DND-41 (cell line): ENCODE results near the gene WDR5.

Experiments
- ATAC-seq: fragments of 200-7000 bp; cut with Tn5 transposase; 3 replicates; pipeline ENCODE4 v1.9.1; 2021; ENCODE audit warnings: low read depth; ENCODE audit not compliant: insufficient read depth
- DNase-seq: peaks from one replicate; pipeline ENCODE4 v3.0.0-alpha.2; 2020
- H2AFZ ChIP-seq: 2 replicates; pipeline ENCODE4 v1.6.0; 2012; ENCODE audit warnings: low read depth, low read length
- H3K27ac ChIP-seq: 2 replicates; pipeline ENCODE4 v1.5.1; 2012; ENCODE audit warnings: low read length, inconsistent platforms
- H3K27me3 ChIP-seq: fragments of 200-600 bp; sonication (generic); 2 replicates; pipeline ENCODE4 v1.6.0; 2012; ENCODE audit warnings: low read length, mild to moderate bottlenecking, inconsistent platforms; ENCODE audit not compliant: insufficient read depth, poor library complexity
- H3K36me3 ChIP-seq: 2 replicates; pipeline ENCODE4 v1.5.1; 2012; ENCODE audit warnings: low read length, inconsistent platforms; ENCODE audit not compliant: insufficient read depth
- H3K4me1 ChIP-seq: 2 replicates; pipeline ENCODE4 v1.5.1; 2012; ENCODE audit warnings: mild to moderate bottlenecking, low read length; ENCODE audit not compliant: insufficient read depth
- H3K4me2 ChIP-seq: 2 replicates; pipeline ENCODE4 v1.6.0; 2012; ENCODE audit warnings: mild to moderate bottlenecking, moderate library complexity, low read length, inconsistent platforms; ENCODE audit not compliant: insufficient read depth
- H3K4me3 ChIP-seq, 2 experiments: fragments of 200-600 bp in 1 of 2; shearing (Covaris generic) in 1 of 2; 2 replicates each; pipeline ENCODE4 v1.5.1; 2012 to 2016; ENCODE audit warnings: inconsistent platforms in 2 of 2, low read length in 2 of 2, mild to moderate bottlenecking in 2 of 2, low read depth in 1 of 2, moderate library complexity in 1 of 2
- H3K79me2 ChIP-seq: 2 replicates; pipeline ENCODE4 v1.6.0; 2012; ENCODE audit warnings: low read length, inconsistent platforms; ENCODE audit not compliant: insufficient read depth
- H3K9ac ChIP-seq: 2 replicates; pipeline ENCODE4 v1.6.0; 2012; ENCODE audit warnings: low read depth, mild to moderate bottlenecking, inconsistent platforms, low read length, moderate library complexity
- H3K9me3 ChIP-seq: 2 replicates; pipeline ENCODE4 v1.5.1; 2012; ENCODE audit warnings: low read length, moderate library complexity, mild to moderate bottlenecking, inconsistent platforms; ENCODE audit not compliant: insufficient read depth, severe bottlenecking
- H4K20me1 ChIP-seq: 2 replicates; pipeline ENCODE4 v1.6.0; 2012; ENCODE audit warnings: low read length; ENCODE audit not compliant: insufficient read depth
- EZH2 ChIP-seq: IDR thresholded peaks from 3 replicates; pipeline ENCODE4 v1.6.1; 2012; ENCODE audit warnings: borderline replicate concordance, low read depth, mild to moderate bottlenecking, moderate library complexity, low read length, inconsistent platforms; ENCODE audit not compliant: severe bottlenecking
- TF ChIP-seq, protein P1 (sequence below): IDR thresholded peaks from 2 replicates; pipeline ENCODE4 v1.5.1; 2012; ENCODE audit warnings: borderline replicate concordance, low read length, moderate library complexity, mild to moderate bottlenecking; ENCODE audit not compliant: poor library complexity, severe bottlenecking; ENCODE audit errors: extremely low read depth

WDR5 gene

DNA sequence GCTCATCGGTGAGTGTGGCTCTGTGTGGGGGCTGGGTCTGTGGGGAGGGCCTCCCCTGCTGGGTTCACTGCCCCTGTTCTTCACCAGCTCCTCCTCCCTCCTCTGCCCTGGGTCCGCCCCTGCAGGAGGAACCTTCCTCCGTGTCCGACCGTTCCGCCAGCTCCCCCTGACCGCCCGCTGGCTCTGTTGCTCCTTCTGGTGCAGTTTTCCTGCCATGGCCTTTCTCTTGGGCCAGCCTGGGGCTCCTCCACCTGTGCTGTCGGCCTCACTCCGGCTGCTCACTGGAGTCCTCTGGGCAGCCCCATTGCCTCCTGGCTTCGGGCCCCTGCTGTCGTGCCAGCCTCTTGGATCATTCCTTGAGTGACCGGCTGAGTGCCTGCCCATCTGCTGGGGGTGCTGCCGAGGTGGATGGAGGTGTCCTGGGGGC is 16.2 kb downstream of the WDR5 start:
- Histone ChIP-seq H3K27ac (no peak overlapping the region), H3K4me1 (no peaks in the 10 kb centered on the region), H3K79me2 (0 out of 2 replicates have a peak, but pooled peaks cover 6% of the 10 kb centered on the region), H3K27me3 (no peaks in the 10 kb centered on the region), H3K9me3 (no peaks in the 10 kb centered on the region), H4K20me1 (peaks cover 28% of the 10 kb centered on the region), H3K36me3 (peaks cover 95% of the 10 kb centered on the region), H2AFZ (no peak overlapping the region), H3K9ac (no peak overlapping the region), H3K4me3 (no peak overlapping the region), H3K4me2 (no peak overlapping the region)
- ATAC-seq, result no peak
- no peak for DNase-seq
- no peak for TF ChIP-seq EZH2
- TF ChIP-seq, protein P1, sequence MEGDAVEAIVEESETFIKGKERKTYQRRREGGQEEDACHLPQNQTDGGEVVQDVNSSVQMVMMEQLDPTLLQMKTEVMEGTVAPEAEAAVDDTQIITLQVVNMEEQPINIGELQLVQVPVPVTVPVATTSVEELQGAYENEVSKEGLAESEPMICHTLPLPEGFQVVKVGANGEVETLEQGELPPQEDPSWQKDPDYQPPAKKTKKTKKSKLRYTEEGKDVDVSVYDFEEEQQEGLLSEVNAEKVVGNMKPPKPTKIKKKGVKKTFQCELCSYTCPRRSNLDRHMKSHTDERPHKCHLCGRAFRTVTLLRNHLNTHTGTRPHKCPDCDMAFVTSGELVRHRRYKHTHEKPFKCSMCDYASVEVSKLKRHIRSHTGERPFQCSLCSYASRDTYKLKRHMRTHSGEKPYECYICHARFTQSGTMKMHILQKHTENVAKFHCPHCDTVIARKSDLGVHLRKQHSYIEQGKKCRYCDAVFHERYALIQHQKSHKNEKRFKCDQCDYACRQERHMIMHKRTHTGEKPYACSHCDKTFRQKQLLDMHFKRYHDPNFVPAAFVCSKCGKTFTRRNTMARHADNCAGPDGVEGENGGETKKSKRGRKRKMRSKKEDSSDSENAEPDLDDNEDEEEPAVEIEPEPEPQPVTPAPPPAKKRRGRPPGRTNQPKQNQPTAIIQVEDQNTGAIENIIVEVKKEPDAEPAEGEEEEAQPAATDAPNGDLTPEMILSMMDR, result no peak

DNA sequence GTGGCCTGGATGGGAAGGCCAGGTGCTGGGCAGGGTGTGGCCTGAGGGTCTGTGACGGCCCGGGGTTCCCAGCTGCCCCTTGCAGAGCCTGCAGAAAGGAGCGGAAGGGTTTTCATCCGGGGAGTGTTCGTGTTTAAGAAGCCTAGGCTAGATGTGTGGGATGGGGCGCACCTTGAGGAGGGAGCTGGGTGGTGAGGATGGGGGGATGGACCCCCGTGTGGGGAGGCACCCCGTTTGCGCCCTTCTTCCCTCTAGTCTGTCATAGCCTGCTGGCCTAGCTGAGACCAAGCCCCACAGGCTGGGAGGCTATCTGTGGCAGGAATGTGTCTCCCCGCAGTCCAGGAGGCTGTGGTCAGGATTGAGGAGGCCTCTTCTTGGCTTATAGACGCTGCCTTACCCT is 16.6 kb downstream of the WDR5 start:
- H4K20me1 ChIP-seq, result peaks cover 24% of the 10 kb centered on the region
- DNase-seq (no peak), ATAC-seq (no peak)
- no peak overlapping the region for H2AFZ ChIP-seq
- H3K27me3 ChIP-seq, result no peaks in the 10 kb centered on the region
- 0 out of 2 replicates have a peak, but pooled peaks cover 5% of the 10 kb centered on the region for H3K79me2 ChIP-seq
- H3K4me2 ChIP-seq, result no peak overlapping the region
- H3K36me3 ChIP-seq, result peaks cover 95% of the 10 kb centered on the region
- H3K4me3 ChIP-seq, result no peak overlapping the region
- H3K9me3 ChIP-seq, result no peaks in the 10 kb centered on the region
- no peak overlapping the region for H3K27ac ChIP-seq
- H3K9ac ChIP-seq, result no peak overlapping the region
- no peaks in the 10 kb centered on the region for H3K4me1 ChIP-seq
- TF ChIP-seq, protein P1, result no peak
- TF ChIP-seq EZH2, result no peak

DNA sequence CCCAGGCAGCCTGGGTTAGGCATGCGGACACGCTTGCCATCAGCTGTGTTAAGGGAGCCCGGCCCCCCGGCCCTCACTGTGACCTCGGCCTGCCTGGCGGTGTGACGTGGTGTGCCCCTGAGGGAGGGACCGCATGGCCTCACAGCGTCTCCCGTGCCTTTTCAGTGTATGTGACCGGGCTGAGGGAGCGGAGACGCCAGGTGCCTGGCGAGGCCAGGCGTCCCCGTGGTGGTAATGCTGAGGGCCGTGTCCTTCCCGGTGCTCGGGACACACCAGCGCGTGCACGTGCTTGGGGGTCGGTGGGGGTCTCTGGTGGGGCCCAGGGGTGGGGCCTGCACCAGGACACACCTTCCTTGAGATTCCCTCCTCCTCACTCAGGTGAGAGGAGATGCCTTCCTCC is 17.6 kb downstream of the WDR5 start:
- no peak for DNase-seq

More for the DNA sequence above, 17.6 kb downstream of the WDR5 start:
- no peaks in the 10 kb centered on the region for H3K27me3 ChIP-seq
- TF ChIP-seq, protein P1, result no peak
- no peak for TF ChIP-seq EZH2
- ATAC-seq, result no peak
- peaks cover 99% of the 10 kb centered on the region for H3K36me3 ChIP-seq
- no peaks in the 10 kb centered on the region for H3K4me1 ChIP-seq
- 0 out of 2 replicates have a peak, but pooled peaks cover 5% of the 10 kb centered on the region for H3K79me2 ChIP-seq
- H3K27ac ChIP-seq, result no peak overlapping the region
- H3K4me2 ChIP-seq, result no peak overlapping the region
- H3K4me3 ChIP-seq, result no peak overlapping the region
- H3K9me3 ChIP-seq, result no peaks in the 10 kb centered on the region
- H3K9ac ChIP-seq, result no peak overlapping the region
- H2AFZ ChIP-seq, result no peak overlapping the region
- H4K20me1 ChIP-seq, result peaks cover 22% of the 10 kb centered on the region
